GM23248 (cell line): ENCODE results near the gene MYCN. TPM values are rescaled to one million over a fixed set of nuclear protein-coding genes. Genes with fewer than 3 reads are reported as not detected.

Experiments
- DNase-seq: peaks from one replicate; pipeline ENCODE4 v3.0.0-alpha.2; 2015
- H2AFZ ChIP-seq: fragments of 200-600 bp; sonication (generic); 2 replicates; pipeline ENCODE4 v1.6.1; 2016; ENCODE audit warnings: antibody characterized with exemption
- H3F3A ChIP-seq: fragments of 200-600 bp; sonication (generic); 2 replicates; pipeline ENCODE4 v1.6.1; 2016; ENCODE audit warnings: mild to moderate bottlenecking, antibody characterized with exemption, mixed run types; ENCODE audit not compliant: insufficient read depth
- H3K27ac ChIP-seq: fragments of 200-600 bp; sonication (generic); 2 replicates; pipeline ENCODE4 v1.5.1; 2016; ENCODE audit warnings: mild to moderate bottlenecking
- H3K27me3 ChIP-seq: fragments of 200-600 bp; sonication (generic); replicated peaks from 2 replicates; pipeline ENCODE4 v1.6.1; 2016; ENCODE audit warnings: mild to moderate bottlenecking; ENCODE audit not compliant: insufficient read depth
- H3K36me3 ChIP-seq: fragments of 200-600 bp; sonication (generic); 2 replicates; pipeline ENCODE4 v1.6.1; 2016; ENCODE audit warnings: low read depth, mild to moderate bottlenecking
- H3K4me1 ChIP-seq: fragments of 200-600 bp; sonication (generic); 2 replicates; pipeline ENCODE4 v1.6.1; 2016; ENCODE audit warnings: mild to moderate bottlenecking; ENCODE audit not compliant: insufficient read depth
- H3K4me2 ChIP-seq: fragments of 200-600 bp; sonication (generic); one replicate; pipeline ENCODE4 v1.6.1; 2016; ENCODE audit warnings: mild to moderate bottlenecking; ENCODE audit not compliant: unreplicated experiment
- H3K4me3 ChIP-seq: fragments of 200-600 bp; sonication (generic); 2 replicates; pipeline ENCODE4 v1.5.1; 2016; ENCODE audit warnings: mild to moderate bottlenecking
- H3K79me2 ChIP-seq: fragments of 200-600 bp; sonication (generic); 2 replicates; pipeline ENCODE4 v1.6.1; 2016; ENCODE audit warnings: mild to moderate bottlenecking; ENCODE audit not compliant: insufficient read depth
- H3K9ac ChIP-seq: fragments of 200-600 bp; sonication (generic); 2 replicates; pipeline ENCODE4 v1.6.1; 2016; ENCODE audit warnings: mild to moderate bottlenecking
- H3K9me2 ChIP-seq: fragments of 200-600 bp; sonication (generic); 2 replicates; pipeline ENCODE4 v1.6.1; 2016; ENCODE audit warnings: mixed run types, mild to moderate bottlenecking, moderate library complexity; ENCODE audit not compliant: insufficient read depth
- H3K9me3 ChIP-seq: fragments of 200-600 bp; sonication (generic); one replicate; pipeline ENCODE4 v1.6.1; 2017; ENCODE audit warnings: low read depth
- H4K20me1 ChIP-seq: fragments of 200-600 bp; sonication (generic); 2 replicates; pipeline ENCODE4 v1.6.0; 2016; ENCODE audit not compliant: insufficient read depth
- EZH2 ChIP-seq: fragments of 200-600 bp; sonication (generic); IDR thresholded peaks from 2 replicates; pipeline ENCODE4 v1.6.1; 2018; ENCODE audit warnings: antibody characterized with exemption, mild to moderate bottlenecking; ENCODE audit not compliant: insufficient read depth, poor library complexity, severe bottlenecking
- EZH2phosphoT487 ChIP-seq: fragments of 200-600 bp; sonication (generic); IDR thresholded peaks from 2 replicates; pipeline ENCODE4 v1.6.1; 2018; ENCODE audit warnings: antibody characterized with exemption, moderate library complexity, mild to moderate bottlenecking, low read depth; ENCODE audit not compliant: insufficient read depth
- WGBS, 2 experiments: methylation state at CpG; one replicate each; pipeline ENCODE4 v1.1.6; 2015 to 2017; ENCODE audit warnings: low lambda C conversion rate in 2 of 2, low coverage in 1 of 2; ENCODE audit errors: missing lambda C conversion rate in 2 of 2; 5-methylcytosine and 5-hydroxymethylcytosine counted together
- in situ Hi-C: fragments of 300-500 bp; cut with MboI; formaldehyde crosslinking; loops from 2 replicates; pipeline ENCODE4 v1.15.0; 2020
- polyA plus RNA-seq: library from polyadenylated mRNA; unstranded; fragments of >200 nt; fragmentation: Nextera tagmentation; extraction: Ambion mirVana; gene quantifications from 2 replicates; pipeline ENCODE4 v1.2.1, GENCODE V29; 2016
- total RNA-seq: library from RNA; depleted of rRNA; stranded (reverse); fragments of >200 nt; shearing (Covaris generic); gene quantifications from 2 replicates; pipeline ENCODE4 v1.2.3, GENCODE V29; 2014

MYCN gene
- total and polyA plus RNA-seq, 2 experiments from 2014 or later, result not detected

DNA sequence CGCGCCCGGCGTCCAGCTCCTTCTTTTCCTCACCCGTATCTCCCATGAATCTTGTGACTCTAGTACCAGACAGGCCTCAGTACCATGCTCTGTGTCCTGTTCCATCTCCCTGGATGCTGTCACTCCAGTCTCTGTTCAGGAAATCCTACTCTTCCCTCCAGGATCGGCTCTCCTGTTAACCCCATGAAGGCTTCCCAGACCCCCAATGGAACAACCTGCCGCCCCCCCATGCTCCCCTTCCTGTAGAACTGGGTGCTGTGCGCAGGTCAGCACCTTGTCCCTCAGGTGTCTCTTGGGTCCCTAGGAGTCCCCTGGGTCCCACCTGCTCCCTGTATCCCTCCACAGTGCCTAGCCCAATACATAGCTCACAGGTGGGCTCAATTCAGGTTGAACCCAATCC is 41.3 kb downstream of the MYCN start:
- H3K9me2 ChIP-seq, result no peaks in the 10 kb centered on the region
- H3K9me3 ChIP-seq, result no peaks in the 10 kb centered on the region
- no peak overlapping the region for H3K9ac ChIP-seq
- 52 to 60% methylated on average over 8 of the region's 8 CpGs for WGBS, 2 experiments
- no peak overlapping the region for H3K4me3 ChIP-seq
- in situ Hi-C loops, result no loop called here
- no peak overlapping the region for H2AFZ ChIP-seq
- no peaks in the 10 kb centered on the region for H4K20me1 ChIP-seq
- no peaks in the 10 kb centered on the region for H3K79me2 ChIP-seq
- no peak for DNase-seq
- H3K4me2 ChIP-seq, result no peak overlapping the region
- H3K36me3 ChIP-seq, result no peaks in the 10 kb centered on the region
- no peaks in the 10 kb centered on the region for H3F3A ChIP-seq
- TF ChIP-seq EZH2 (no peak), EZH2phosphoT487 (no peak)
- H3K4me1 ChIP-seq, result no peaks in the 10 kb centered on the region
- no peaks in the 10 kb centered on the region for H3K27me3 ChIP-seq
- H3K27ac ChIP-seq, result no peak overlapping the region

DNA sequence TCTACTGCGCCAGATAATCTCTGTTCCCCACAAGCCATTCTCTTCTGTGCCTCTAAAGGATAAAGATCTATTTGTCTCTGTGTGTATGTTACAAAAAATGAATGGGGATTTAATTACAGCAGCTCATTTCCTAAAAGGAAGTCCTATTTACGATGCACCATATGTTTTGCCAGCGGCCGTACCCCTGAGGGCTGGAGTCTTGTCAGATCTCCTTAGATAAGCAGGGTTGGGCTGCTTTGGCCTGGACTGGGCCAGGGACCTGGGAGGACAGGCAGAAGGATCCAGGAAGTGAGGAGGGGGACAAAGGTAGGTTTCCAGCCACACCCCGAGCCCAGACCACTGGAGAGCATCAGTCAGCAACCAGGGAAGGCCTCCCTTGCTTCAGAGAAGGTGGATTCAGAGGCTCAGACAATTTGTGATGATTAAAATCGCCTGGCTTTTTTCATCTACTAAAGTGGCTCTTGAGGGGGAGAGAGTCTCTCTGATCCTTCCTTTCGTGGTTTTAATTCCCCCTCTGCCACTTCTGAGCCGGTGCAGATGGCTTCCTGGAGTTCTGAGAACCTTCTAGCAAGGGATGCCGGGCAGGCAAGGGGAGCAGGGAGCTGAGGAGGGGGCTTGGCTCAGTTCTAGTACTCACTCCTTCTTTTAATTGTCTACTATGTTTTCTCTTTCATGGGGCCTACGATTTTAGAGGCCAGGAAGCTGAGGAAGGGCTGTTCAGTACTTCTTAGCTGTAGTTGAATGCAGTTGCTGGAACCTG is 42.1 kb downstream of the MYCN start:
- no peaks in the 10 kb centered on the region for H3K27me3 ChIP-seq
- no peaks in the 10 kb centered on the region for H4K20me1 ChIP-seq
- no peak overlapping the region for H3K27ac ChIP-seq
- DNase-seq, result no peak
- no peaks in the 10 kb centered on the region for H3K79me2 ChIP-seq
- no peaks in the 10 kb centered on the region for H3F3A ChIP-seq
- no peaks in the 10 kb centered on the region for H3K9me3 ChIP-seq
- WGBS, 2 experiments, result 6% methylated on average over 10 of the region's 10 CpGs
- TF ChIP-seq EZH2phosphoT487 (no peak), EZH2 (no peak)
- no peaks in the 10 kb centered on the region for H3K4me1 ChIP-seq
- H2AFZ ChIP-seq, result no peak overlapping the region
- no peaks in the 10 kb centered on the region for H3K36me3 ChIP-seq
- in situ Hi-C loops, result no loop called here
- no peak overlapping the region for H3K4me3 ChIP-seq
- no peak overlapping the region for H3K4me2 ChIP-seq
- no peak overlapping the region for H3K9ac ChIP-seq
- no peaks in the 10 kb centered on the region for H3K9me2 ChIP-seq

GRCh38 chr2:15983496-15983895 is 43.1 kb downstream of the MYCN start:
- no peak overlapping the region for H3K4me3 ChIP-seq
- no peaks in the 10 kb centered on the region for H3K27me3 ChIP-seq
- no peaks in the 10 kb centered on the region for H4K20me1 ChIP-seq
- no peak overlapping the region for H3K4me2 ChIP-seq
- H3K9me3 ChIP-seq, result no peaks in the 10 kb centered on the region
- H3K36me3 ChIP-seq, result no peaks in the 10 kb centered on the region
- no peak for TF ChIP-seq EZH2
- no peak for TF ChIP-seq EZH2phosphoT487
- no peak overlapping the region for H2AFZ ChIP-seq
- no peak overlapping the region for H3K9ac ChIP-seq
- H3F3A ChIP-seq, result no peaks in the 10 kb centered on the region
- no peak for DNase-seq
- in situ Hi-C loops, result no loop called here
- no peaks in the 10 kb centered on the region for H3K79me2 ChIP-seq
- H3K4me1 ChIP-seq, result no peaks in the 10 kb centered on the region
- 30 to 47% methylated on average over 8 of the region's 8 CpGs for WGBS, 2 experiments
- no peaks in the 10 kb centered on the region for H3K9me2 ChIP-seq
- no peak overlapping the region for H3K27ac ChIP-seq

- Histone ChIP-seq H3F3A (no peaks in the 10 kb centered on the region), H3K27ac (no peak overlapping the region), H3K4me3 (no peak overlapping the region), H2AFZ (no peak overlapping the region), H3K36me3 (no peaks in the 10 kb centered on the region), H3K4me1 (no peaks in the 10 kb centered on the region), H3K27me3 (no peaks in the 10 kb centered on the region), H3K4me2 (no peak overlapping the region), H3K9me3 (no peaks in the 10 kb centered on the region), H3K79me2 (no peaks in the 10 kb centered on the region), H4K20me1 (no peaks in the 10 kb centered on the region), H3K9ac (no peak overlapping the region), H3K9me2 (no peaks in the 10 kb centered on the region)
- 57 to 65% methylated on average over 34 to 36 of the region's 43 CpGs for WGBS, 2 experiments
- DNase-seq, result no peak
- in situ Hi-C loops, result no loop called here
- TF ChIP-seq EZH2 (no peak), EZH2phosphoT487 (no peak)
Observed at GRCh38 chr2:15984368-15985255, 44.3 kb downstream of the MYCN start.
